Gastroesophageal sphincter (tissue), 3 donors: Measurements from ENCODE around the gene SHISAL1.

Experiments used
- CTCF ChIP-seq, 4 experiments: fragments of 200-600 bp in 2 of 4; fragments of 450-650 bp in 2 of 4; sonication (generic) in 1 of 4; IDR thresholded peaks; one replicate each; pipeline ENCODE4 v1.5.1; 2017 to 2019; ENCODE audit warnings: antibody characterized with exemption in 4 of 4, mild to moderate bottlenecking in 2 of 4, moderate library complexity in 2 of 4
- EP300 ChIP-seq: sonication (generic); formaldehyde crosslinking; IDR thresholded peaks from one replicate; pipeline ENCODE4 v1.6.1; 2017; ENCODE audit warnings: antibody characterized with exemption, mild to moderate bottlenecking
- POLR2A ChIP-seq, 2 donors: fragments of 450-650 bp; IDR thresholded peaks; one replicate each; pipeline ENCODE4 v1.6.1; 2017; ENCODE audit warnings: antibody characterized with exemption in 2 of 2, mild to moderate bottlenecking in 2 of 2, moderate library complexity in 1 of 2
- POLR2AphosphoS5 ChIP-seq: sonication (generic); formaldehyde crosslinking; IDR thresholded peaks from one replicate; pipeline ENCODE4 v1.6.1; 2017; ENCODE audit warnings: antibody characterized with exemption

GRCh38 chr22:44200855-44201550 is 111.7 kb downstream of the SHISAL1 start:
- TF ChIP-seq CTCF (IDR thresholded peaks at IDR 0.05) (no peak), POLR2A (IDR thresholded peaks at IDR 0.05) (no peak), POLR2AphosphoS5 (no peak), EP300 (no peak)
